HG03439 (cell line): ENCODE results near the gene GOLGA3.
"Not testable (repeated sequence)": the region's sequence is repeated elsewhere in the genome, so short reads cannot be mapped to it uniquely, and the experiment has no call there.

ENCODE experiments used
- ATAC-seq: cut with Tn5 transposase; IDR thresholded peaks from one replicate; pipeline ENCODE4 v1.9.1; 2021; ENCODE audit warnings: mild to moderate bottlenecking, moderate library complexity; ENCODE audit not compliant: unreplicated experiment

Gene GOLGA3

DNA sequence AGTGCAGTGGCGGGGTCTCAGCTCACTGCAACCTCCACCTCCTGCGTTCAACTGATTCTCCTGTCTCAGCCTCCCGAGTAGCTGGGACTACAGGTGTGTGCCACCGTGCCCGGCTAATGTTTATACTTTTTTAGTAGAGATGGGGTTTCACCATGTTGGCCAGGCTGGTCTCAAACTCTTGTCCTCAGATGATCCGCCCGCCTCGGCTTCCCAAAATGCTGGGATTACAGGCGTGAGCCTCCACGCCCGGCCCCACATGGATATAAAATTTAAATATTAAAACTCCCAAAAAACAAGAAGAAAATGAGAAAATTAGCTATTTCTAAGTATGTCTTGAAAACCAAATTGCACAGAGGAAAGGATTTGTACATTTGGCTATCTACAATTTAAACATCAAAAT, 16.0 kb upstream of the GOLGA3 start:
- not testable (repeated sequence) for ATAC-seq

- ATAC-seq: no peak
These were observed 13.9 kb upstream of the GOLGA3 start for GRCh38 chr12:132842449-132843045.

DNA sequence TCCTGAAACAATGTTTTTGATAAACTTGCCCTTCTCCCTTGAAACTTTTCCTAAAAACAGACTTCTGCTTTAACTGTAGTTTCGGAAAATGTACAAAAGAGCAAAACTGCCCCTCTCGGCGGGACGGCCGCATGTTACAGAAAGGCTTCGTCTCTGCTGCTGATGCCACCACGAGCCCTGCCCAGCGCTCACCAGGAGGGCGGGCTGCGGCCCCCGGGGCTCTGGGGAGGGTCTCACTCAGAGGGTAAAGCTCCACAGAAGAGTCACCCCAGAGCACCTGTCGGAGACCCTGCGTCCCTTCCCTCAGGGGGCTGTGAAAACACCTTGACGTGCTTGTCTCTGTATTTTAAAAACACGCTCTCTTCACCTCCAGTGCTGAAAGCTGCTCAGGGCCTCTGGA, 12.5 kb upstream of the GOLGA3 start:
- ATAC-seq: no peak

- no peak for ATAC-seq
These were observed 11.9 kb upstream of the GOLGA3 start for GRCh38 chr12:132840536-132840935.

DNA sequence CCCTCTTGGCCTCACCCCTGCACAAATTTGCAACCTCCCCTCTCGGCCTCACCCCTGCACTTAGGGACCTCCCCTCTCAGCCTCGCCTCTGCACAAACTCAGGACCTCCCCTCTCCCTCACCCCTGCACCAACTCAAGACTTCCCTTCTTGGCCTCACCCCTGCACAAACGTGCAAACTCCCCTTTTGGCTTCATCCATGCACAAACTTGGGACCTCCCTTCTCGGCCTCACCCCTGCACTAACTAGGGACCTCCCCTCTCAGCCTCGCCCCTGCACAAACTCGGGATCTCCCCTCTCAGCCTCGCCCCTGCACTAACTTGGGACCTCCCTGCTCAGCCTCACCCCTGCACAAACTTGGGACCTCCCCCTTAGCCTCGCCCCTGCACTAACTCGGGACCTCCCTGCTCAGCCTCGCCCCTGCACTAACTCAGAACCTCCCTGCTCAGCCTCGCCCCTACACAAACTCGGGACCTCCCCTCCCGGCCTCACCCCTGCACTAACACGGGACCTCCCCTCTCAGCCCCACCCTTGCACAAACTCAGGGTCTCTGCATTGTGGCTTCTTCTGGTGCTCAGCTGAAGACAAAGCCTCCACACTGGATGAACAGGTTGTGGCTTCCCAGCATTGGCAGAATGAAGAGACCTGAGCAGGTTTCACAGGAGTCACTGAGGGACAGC, 11.0 kb upstream of the GOLGA3 start:
- no peak for ATAC-seq

DNA sequence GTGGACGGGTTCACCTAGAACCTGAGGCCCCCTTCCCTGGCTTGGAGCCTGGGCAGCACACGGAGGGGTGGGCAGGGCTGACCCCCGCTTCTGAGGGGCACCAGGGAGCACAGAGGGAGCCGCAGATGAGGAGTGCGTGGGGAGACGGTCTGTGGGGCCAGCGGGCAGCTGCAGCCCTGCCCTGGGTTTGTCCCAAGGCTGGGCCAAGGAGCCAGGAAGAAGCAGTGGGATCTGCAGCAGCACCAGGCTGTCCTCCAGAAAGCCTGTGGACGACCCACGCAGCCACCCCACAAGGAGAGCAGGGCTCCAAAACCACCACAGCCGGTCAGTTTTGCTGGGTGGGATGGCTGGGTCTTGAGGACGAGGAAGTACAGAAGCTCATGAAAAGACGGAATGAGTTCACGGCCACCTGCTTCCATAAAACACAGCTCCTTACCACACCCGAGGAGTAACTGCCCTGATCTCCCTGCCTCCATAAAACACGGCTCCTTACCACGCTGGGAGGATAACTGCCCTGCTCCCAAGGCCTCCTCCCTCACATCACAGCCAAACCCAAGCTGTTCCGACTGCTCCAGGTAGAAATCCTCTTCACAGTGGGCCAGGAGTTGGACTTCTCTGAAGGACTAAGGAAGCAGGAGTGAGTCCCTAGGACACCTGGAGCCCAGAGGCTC, 9.9 kb upstream of the GOLGA3 start:
- no peak for ATAC-seq

GRCh38 chr12:132837693-132838409, 9.2 kb upstream of the GOLGA3 start:
- no peak for ATAC-seq

DNA sequence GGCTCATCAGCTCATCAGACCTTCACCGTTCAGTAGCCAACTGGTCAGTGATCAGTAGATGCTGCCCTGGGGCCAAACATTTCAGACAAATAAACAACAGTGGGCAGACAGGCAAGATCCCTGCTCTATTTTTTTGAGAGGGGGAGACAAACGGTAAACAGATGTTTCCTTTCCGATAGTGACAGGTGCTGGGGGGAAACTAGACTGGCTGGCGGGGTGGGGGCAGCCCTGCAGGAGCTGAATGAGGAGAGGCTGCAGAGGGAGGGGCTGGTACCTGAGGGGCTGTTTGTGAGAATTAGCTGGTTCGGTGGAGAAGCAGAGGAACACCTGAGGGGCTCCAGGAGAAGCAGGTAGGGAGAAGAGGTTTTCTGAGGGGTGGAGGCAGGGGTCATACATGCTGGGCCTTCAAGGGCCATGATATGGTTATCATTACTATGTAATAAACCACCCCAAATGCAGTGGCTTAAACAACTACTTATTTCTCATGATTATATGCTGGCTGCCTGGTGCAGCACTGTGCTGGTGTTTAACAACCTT, 8.2 kb upstream of the GOLGA3 start:
- no peak for ATAC-seq

DNA sequence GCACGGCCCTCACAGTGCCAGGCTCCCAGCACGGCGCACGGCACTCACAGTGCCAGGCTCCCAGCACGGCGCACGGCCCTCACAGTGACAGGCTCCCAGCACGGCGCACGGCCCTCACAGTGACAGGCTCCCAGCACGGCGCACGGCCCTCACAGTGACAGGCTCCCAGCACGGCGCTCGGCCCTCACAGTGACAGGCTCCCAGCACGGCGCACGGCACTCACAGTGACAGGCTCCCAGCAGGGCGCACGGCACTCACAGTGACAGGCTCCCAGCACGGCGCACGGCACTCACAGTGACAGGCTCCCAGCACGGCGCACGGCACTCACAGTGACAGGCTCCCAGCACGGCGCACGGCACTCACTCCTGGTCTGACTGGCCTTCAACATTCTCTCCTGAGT, 7.6 kb upstream of the GOLGA3 start:
- ATAC-seq: not testable (repeated sequence)

DNA sequence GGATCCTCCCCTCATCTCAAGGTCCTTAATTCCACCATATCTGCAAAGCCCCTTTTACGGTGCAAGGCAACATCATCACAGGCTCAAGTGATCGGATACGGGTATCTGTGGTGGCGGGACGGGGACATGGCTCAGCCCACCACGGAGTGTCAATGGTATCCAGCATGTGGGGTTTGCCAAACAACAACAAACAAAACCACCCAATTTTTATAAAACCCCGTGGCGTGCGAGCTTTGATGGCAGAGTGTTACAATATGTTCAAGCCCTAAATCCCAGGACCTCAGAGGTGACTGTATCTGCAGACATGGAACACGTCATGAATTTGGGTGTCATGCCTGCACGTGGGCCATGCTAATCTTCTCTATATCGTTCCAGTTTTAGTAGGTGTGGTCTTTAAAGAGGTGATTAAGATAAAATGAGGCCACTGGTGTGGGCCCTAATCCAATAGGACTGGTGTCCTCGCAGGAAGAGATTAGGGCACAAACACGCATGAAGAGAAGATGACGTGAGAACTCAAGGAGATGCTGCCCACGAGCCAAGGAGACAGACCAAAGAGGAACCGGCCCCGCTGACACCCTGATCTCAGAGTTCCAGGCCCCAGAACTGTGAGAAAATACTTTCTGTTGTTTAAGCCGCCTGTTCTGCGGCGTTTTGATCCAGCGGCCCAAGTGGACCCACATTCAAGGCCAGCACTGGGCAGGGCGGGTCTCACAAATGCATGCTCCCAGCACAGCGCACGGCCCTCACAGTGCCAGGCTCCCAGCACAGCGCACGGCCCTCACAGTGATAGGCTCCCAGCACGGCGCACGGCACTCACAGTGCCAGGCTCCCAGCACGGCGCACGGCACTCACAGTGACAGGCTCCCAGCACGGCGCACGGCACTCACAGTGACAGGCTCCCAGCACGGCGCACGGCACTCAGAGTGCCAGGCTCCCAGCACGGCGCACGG, 6.7 kb upstream of the GOLGA3 start:
- ATAC-seq: no peak

DNA sequence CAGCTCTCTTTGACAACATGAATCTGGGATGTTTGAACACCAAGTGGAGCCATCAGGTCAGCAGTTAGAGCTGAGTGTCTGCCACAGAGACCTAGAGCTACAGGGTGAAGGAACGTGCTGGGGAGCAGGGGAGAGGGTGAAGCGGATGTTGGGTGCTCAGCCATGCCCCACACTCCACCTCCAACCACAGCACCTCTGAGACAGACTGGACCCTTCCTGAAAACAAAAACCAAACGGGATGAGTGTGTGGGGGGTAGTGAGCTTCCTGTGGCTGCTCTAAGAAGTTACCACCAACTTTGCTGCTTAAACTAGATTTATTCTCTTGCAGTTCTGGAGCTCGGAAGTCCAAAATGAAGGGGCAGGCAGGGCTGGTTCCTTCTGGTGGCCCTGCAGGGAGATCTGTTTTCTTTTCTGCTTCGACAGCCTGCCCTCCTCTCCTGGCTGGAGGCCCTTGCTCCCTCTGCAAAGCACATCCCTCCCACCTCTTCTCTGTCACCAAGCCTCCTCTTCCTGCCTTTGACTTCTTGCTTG, 5.6 kb upstream of the GOLGA3 start:
- ATAC-seq: no peak

DNA sequence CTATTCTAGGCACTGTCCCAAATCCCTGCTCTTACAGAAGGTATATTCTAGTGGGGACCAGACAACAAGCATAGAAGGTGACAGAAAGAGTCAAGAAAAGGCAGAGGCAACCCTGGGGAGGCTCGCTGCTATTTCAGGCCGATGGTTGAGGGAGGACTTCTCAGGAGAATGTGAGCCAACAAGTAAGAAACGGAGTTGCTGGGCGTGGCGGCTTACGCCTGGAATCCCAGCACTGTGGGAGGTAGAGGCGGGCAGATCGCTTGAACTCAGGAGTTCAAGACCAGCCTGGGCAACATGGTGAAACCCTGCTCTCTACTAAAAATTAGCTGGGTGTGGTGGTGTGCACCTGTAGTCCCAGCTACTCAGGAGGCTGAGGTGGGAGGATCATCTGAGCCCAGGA, 4.7 kb upstream of the GOLGA3 start:
- no peak for ATAC-seq

DNA sequence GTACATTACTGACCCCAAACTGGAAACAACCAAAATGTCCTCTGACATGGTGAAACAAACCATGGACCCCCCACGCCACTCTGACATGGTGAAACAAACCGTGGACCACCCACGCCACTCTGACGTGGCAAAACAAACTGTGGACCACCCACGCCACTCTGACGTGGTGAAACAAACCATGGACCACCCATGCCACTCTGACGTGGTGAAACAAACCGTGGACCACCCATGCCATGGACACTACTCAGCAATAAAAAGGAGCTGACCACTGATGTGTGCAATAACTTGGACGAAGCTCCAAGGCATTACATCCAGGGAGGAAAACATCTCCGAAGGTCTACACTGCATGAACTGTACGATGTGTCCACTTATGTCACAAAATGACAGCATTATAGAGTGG, 3.1 kb upstream of the GOLGA3 start:
- no peak for ATAC-seq

GRCh38 chr12:132827763-132828703, 636 bp downstream of the GOLGA3 start:
- ATAC-seq: peak; percentile 26

- ATAC-seq: no peak
These were observed 2.8 kb downstream of the GOLGA3 start for GRCh38 chr12:132825861-132826260.

DNA sequence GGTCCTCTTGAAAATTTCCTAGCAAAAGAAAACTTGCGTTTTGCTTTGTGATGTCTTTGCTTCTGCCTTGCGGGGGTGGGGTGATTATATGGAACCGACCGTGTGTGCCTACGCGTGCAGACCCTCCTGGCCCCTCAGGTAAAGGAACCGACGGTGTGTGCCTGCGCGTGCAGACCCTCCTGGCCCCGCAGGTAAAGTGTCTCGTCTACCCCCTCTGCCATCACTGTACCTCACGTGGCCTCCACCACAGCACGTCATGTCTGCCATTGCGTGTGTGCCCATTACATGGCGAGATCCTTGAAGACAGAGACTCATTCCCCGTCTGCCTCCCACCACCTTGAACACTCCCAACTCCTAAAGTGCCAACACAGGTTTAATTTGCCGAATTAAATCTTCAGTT, 3.6 kb downstream of the GOLGA3 start:
- ATAC-seq: no peak

DNA sequence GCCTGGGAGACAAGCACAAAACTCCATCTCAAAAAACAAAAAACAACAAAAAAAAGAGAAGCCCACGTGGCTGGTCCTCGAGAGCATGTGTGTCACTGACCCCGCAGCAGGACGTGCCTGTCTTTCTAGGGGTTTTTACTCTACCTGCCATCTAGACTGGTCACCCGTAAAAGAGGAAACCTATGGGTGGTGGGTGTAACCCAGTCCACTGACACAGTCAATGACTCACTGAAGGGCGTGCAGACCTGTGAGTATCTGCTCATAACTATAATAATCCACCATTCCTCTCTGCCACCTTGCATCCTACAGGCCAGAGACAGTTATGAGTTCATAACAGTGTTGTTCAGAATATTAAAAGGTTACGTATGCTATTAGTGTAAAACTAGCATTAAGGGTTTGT, 4.6 kb downstream of the GOLGA3 start:
- ATAC-seq: no peak

- ATAC-seq: no peak
These were observed 10.1 kb downstream of the GOLGA3 start for GRCh38 chr12:132818562-132818961.

- ATAC-seq: no peak
These were observed 14.4 kb downstream of the GOLGA3 start for GRCh38 chr12:132814232-132814631.
